Measurements from ENCODE around the gene RGS9.

The RGS9 gene

DNA sequence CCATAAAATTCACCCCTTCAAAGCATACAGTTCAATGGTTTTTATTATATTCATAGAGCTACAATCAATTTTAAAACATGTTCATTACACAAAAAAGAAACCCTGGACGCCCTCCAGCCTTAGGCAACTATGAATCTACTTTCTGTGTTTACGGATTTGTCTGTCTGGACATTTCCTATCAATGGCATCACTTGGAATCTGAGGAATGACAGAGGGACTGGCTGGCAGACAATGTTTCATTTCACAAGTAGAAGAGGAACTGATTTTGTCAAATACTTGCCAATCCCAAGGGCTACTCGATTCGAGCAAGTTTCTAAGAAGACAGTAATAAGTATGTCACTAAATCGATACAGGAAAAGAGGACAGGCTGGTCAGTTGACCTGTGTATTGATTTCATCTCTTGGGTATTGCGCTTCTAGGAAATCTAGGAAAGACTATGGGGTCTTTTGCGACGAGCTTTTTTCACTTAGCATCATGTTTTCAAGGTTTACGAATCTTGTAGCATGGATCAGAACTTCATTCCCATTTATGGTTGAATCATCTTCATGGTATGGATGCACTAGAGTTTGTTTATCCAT is 56.6 kb downstream of the RGS9 start:
- Histone ChIP-seq H3K4me3 (ENCODE audit: insufficient read depth, low read length, poor library complexity, severe bottlenecking) (no peak overlapping the region), H3K4me2 (ENCODE audit: low read depth, low read length, poor library complexity, severe bottlenecking) (no peak overlapping the region), H3K9me2 (replicated peaks; ENCODE audit: insufficient read depth, low read length) (no peaks in the 10 kb centered on the region), H4K20me1 (ENCODE audit: low read depth, low read length) (no peaks in the 10 kb centered on the region), H2AFZ (ENCODE audit: low read depth, low read length, severe bottlenecking) (no peak overlapping the region), H3K79me2 (ENCODE audit: insufficient read depth, low read length) (no peaks in the 10 kb centered on the region), H3F3A (ENCODE audit: insufficient read depth) (no peaks in the 10 kb centered on the region), H3K9me3 (ENCODE audit: insufficient read depth, low read length) (no peaks in the 10 kb centered on the region), H3K9ac (ENCODE audit: low read length) (no peak overlapping the region), H3K36me3 (ENCODE audit: low read length) (no peaks in the 10 kb centered on the region), H3K27ac (ENCODE audit: low read depth, low read length) (no peak overlapping the region), H3K27me3 (ENCODE audit: low read length) (no peaks in the 10 kb centered on the region)
- TF ChIP-seq, protein P1, sequence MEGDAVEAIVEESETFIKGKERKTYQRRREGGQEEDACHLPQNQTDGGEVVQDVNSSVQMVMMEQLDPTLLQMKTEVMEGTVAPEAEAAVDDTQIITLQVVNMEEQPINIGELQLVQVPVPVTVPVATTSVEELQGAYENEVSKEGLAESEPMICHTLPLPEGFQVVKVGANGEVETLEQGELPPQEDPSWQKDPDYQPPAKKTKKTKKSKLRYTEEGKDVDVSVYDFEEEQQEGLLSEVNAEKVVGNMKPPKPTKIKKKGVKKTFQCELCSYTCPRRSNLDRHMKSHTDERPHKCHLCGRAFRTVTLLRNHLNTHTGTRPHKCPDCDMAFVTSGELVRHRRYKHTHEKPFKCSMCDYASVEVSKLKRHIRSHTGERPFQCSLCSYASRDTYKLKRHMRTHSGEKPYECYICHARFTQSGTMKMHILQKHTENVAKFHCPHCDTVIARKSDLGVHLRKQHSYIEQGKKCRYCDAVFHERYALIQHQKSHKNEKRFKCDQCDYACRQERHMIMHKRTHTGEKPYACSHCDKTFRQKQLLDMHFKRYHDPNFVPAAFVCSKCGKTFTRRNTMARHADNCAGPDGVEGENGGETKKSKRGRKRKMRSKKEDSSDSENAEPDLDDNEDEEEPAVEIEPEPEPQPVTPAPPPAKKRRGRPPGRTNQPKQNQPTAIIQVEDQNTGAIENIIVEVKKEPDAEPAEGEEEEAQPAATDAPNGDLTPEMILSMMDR (IDR thresholded peaks at IDR 0.05; ENCODE audit: insufficient read depth, low read length, poor library complexity, severe bottlenecking): no peak
- no peak for TF ChIP-seq EZH2phosphoT487 (conservative IDR thresholded peaks at IDR 0.05; ENCODE audit: low read length)

DNA sequence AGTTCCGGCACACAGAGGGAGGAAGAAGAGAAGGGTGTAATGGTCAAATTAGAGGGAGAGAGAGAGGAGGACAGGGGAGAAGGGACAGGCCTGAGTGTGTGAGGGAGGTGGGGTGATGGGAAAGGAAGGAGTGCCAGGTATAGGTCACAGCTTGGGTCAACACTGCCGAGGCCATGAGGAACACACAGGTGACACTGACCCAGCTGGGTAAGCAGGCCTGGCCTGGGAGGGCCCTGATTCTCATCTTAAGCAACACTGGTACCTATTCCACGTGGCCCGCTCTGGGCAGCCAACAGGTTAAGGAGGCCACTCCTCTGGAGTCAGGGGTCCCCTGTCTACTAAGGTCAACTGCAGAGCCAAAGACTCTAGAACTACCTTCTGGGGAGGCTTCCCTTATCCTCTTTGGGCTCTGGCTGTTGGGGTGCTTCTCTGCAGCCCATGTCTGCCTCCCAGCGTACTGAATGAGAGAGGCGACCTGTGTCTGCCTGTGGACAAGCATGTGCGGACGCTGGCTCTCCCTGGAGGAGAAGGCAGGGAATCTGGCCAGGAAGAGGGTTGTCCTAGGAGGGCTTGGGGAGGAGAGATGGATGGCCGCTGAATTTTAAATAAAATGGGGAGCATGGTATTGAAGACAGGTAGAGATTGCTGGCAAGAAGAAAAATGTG is 57.6 kb downstream of the RGS9 start:
- H3K9ac ChIP-seq (ENCODE audit: low read length): no peak overlapping the region
- no peaks in the 10 kb centered on the region for H3K79me2 ChIP-seq (ENCODE audit: insufficient read depth, low read length)
- no peaks in the 10 kb centered on the region for H3K27me3 ChIP-seq (ENCODE audit: low read length)
- H4K20me1 ChIP-seq (ENCODE audit: low read depth, low read length): no peaks in the 10 kb centered on the region
- no peak overlapping the region for H3K4me2 ChIP-seq (ENCODE audit: low read depth, low read length, poor library complexity, severe bottlenecking)
- H3K4me3 ChIP-seq (ENCODE audit: insufficient read depth, low read length, poor library complexity, severe bottlenecking): no peak overlapping the region
- no peaks in the 10 kb centered on the region for H3K36me3 ChIP-seq (ENCODE audit: low read length)
- no peaks in the 10 kb centered on the region for H3F3A ChIP-seq (ENCODE audit: insufficient read depth)
- H2AFZ ChIP-seq (ENCODE audit: low read depth, low read length, severe bottlenecking): no peak overlapping the region
- no peaks in the 10 kb centered on the region for H3K9me2 ChIP-seq (replicated peaks; ENCODE audit: insufficient read depth, low read length)
- H3K9me3 ChIP-seq (ENCODE audit: insufficient read depth, low read length): no peaks in the 10 kb centered on the region
- no peak overlapping the region for H3K27ac ChIP-seq (ENCODE audit: low read depth, low read length)
- TF ChIP-seq EZH2phosphoT487 (conservative IDR thresholded peaks at IDR 0.05; ENCODE audit: low read length): no peak
- TF ChIP-seq, protein P1 (IDR thresholded peaks at IDR 0.05; ENCODE audit: insufficient read depth, low read length, poor library complexity, severe bottlenecking): no peak

DNA sequence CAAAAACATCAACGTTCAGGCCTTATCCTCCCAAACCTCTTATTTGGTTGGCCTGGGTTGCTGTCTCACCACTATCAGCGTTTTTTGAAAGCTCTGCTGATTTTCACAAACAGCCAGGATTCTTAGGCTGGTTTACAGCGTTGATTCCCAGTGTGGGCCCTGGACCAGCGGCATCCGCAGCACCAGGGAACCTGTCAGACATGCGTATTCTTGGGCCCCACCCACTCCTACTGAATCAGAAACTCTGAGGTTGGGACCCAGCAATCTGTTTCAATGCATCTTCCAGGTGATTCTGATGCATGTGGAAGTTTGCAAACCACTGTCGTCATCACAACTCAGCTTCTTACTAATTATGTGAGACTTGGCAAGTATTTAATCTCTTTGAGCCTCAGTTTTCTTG is 58.5 kb downstream of the RGS9 start:
- Histone ChIP-seq H3K9me2 (replicated peaks; ENCODE audit: insufficient read depth, low read length) (no peaks in the 10 kb centered on the region), H3K9me3 (ENCODE audit: insufficient read depth, low read length) (no peaks in the 10 kb centered on the region), H3K79me2 (ENCODE audit: insufficient read depth, low read length) (no peaks in the 10 kb centered on the region), H3K27ac (ENCODE audit: low read depth, low read length) (no peak overlapping the region), H4K20me1 (ENCODE audit: low read depth, low read length) (no peaks in the 10 kb centered on the region), H2AFZ (ENCODE audit: low read depth, low read length, severe bottlenecking) (no peak overlapping the region), H3K4me3 (ENCODE audit: insufficient read depth, low read length, poor library complexity, severe bottlenecking) (no peak overlapping the region), H3K27me3 (ENCODE audit: low read length) (no peaks in the 10 kb centered on the region), H3F3A (ENCODE audit: insufficient read depth) (no peaks in the 10 kb centered on the region), H3K36me3 (ENCODE audit: low read length) (no peaks in the 10 kb centered on the region), H3K4me2 (ENCODE audit: low read depth, low read length, poor library complexity, severe bottlenecking) (no peak overlapping the region), H3K9ac (ENCODE audit: low read length) (no peak overlapping the region)
- TF ChIP-seq EZH2phosphoT487 (conservative IDR thresholded peaks at IDR 0.05; ENCODE audit: low read length): no peak
- TF ChIP-seq, protein P1 (IDR thresholded peaks at IDR 0.05; ENCODE audit: insufficient read depth, low read length, poor library complexity, severe bottlenecking): no peak

All from SU-DHL-6 (cell line).